Left lung (tissue), 10 donors: ENCODE results near the gene BMPR1B. TPM values are rescaled to one million over a fixed set of nuclear protein-coding genes. Genes with fewer than 3 reads are reported as not detected.

Experiments used
- ATAC-seq: fragments of 200-7000 bp; cut with Tn5 transposase; one replicate; pipeline ENCODE4 v1.9.1; 2020; ENCODE audit warnings: moderate library complexity
- DNase-seq, 4 donors: peaks; one replicate each; pipeline ENCODE4 v3.0.0-alpha.2; 2013 to 2020
- H3K27ac ChIP-seq, 2 donors: fragments of 200-600 bp; sonication (generic) in 1 of 2; one replicate each; pipeline versions ENCODE4 v1.5.0 to v1.8.0; 2020 to 2021
- H3K27me3 ChIP-seq, 2 donors: fragments of 200-600 bp; sonication (generic) in 1 of 2; one replicate each; pipeline versions ENCODE4 v1.5.0 to v1.8.0; 2020 to 2021
- H3K36me3 ChIP-seq, 2 donors: fragments of 200-600 bp; sonication (generic) in 1 of 2; one replicate each; pipeline versions ENCODE4 v1.5.0 to v1.8.0; 2020 to 2021
- H3K4me1 ChIP-seq, 2 donors: fragments of 200-600 bp; one replicate each; pipeline ENCODE4 v1.8.0; 2021
- H3K4me3 ChIP-seq, 2 donors: fragments of 200-600 bp; sonication (generic) in 1 of 2; one replicate each; pipeline versions ENCODE4 v1.5.0 to v1.8.0; 2020 to 2021; ENCODE audit warnings: mild to moderate bottlenecking in 1 of 2
- H3K9me3 ChIP-seq, 2 donors: fragments of 200-600 bp; sonication (generic) in 1 of 2; one replicate each; pipeline versions ENCODE4 v1.5.0 to v1.8.0; 2020 to 2021
- CTCF ChIP-seq, 2 donors: fragments of 200-600 bp; sonication (generic) in 1 of 2; IDR thresholded peaks; one replicate each; pipeline versions ENCODE4 v1.5.0 to v1.8.0; 2021; ENCODE audit warnings: antibody characterized with exemption in 2 of 2
- intact Hi-C, 2 donors: fragments of 100-400 bp; cut with DNase I; formaldehyde crosslinking; loops; one replicate each; pipeline versions ENCODE4 v1.11.2 to v1.14.2; 2022
- polyA plus RNA-seq, 6 donors: library from polyadenylated mRNA; unstranded; fragments of 120-200 nt; gene quantifications; one replicate each; pipeline ENCODE4 v1.2.1, GENCODE V29; 2013; ENCODE audit not compliant: insufficient read length in 6 of 6
- total RNA-seq, 2 donors: library from RNA; stranded (reverse); fragmentation: NEBNext Ultra II Directional; extraction: Animal tissue kit (Norgen Biotek cat#: 25700); gene quantifications; one replicate each; pipeline ENCODE4 v1.2.1, GENCODE V29; 2021
- donor health status: DM: no; HTN: yes; CAD: no.
- donor health status: DM: no; HTN: no; CAD: no.

The BMPR1B gene
- total and polyA plus RNA-seq, 8 donors: 0.61 to 3.3 (median 1.1) TPM

DNA sequence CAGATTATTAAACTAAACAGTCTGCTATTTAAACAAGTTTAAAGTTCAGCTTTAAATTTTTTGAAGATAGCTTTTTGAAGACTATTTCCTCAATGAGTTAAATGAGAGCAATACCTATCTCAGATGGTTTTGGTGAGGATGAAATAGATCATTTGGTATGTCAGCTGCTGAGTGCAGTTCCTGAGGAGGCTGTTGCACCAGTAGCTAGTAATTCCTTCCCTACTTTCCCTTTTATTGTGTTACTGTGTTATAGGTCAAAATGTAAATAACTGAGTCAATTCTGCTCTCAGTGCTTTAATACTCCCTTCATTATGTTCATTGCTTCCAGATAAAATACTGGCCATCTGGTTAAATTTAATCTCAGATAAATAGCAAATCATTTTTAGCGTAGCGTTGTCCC lies 48.6 kb downstream of the BMPR1B start:
- intact Hi-C loops: no loop called here
- H3K27ac ChIP-seq: no peak overlapping the region
- no peaks in the 10 kb centered on the region for H3K36me3 ChIP-seq
- no peaks in the 10 kb centered on the region for H3K27me3 ChIP-seq
- no peaks in the 10 kb centered on the region for H3K9me3 ChIP-seq
- TF ChIP-seq CTCF (IDR thresholded peaks at IDR 0.05): no peak
- H3K4me3 ChIP-seq: no peak overlapping the region
- DNase-seq: no peak
- no peaks in the 10 kb centered on the region for H3K4me1 ChIP-seq
- no peak for ATAC-seq

GRCh38 chr4:94811643-94812042 lies 53.9 kb downstream of the BMPR1B start:
- DNase-seq (no peak), ATAC-seq (no peak)
- Histone ChIP-seq H3K36me3 (no peaks in the 10 kb centered on the region), H3K27me3 (no peaks in the 10 kb centered on the region), H3K4me1 (no peaks in the 10 kb centered on the region), H3K9me3 (no peaks in the 10 kb centered on the region), H3K27ac (no peak overlapping the region), H3K4me3 (no peak overlapping the region)
- TF ChIP-seq CTCF (IDR thresholded peaks at IDR 0.05): no peak
- intact Hi-C loops: no loop called here

DNA sequence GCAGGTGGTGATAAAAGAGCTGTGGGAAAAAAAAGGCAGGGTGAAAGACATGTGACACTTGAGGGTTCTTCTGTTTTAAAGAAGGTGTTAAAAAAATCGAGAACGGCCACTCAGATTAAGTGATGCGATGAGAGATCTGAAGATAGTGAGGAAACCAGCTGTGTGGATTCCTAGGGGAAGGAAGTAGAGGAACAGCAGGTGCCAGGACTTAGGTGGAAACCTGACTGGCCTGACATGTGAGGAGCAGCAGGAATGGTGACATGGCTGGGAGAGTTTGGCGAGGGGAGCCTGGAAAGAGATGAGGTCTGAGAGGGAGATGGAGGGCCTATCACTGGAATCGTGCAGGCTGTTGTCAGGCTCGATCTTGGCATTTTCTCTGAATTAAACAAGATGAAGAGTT lies 55.5 kb downstream of the BMPR1B start:
- intact Hi-C loops: no loop called here
- no peak overlapping the region for H3K4me3 ChIP-seq
- no peaks in the 10 kb centered on the region for H3K36me3 ChIP-seq
- no peaks in the 10 kb centered on the region for H3K4me1 ChIP-seq
- DNase-seq (no peak), ATAC-seq (no peak)
- H3K9me3 ChIP-seq: no peaks in the 10 kb centered on the region
- H3K27ac ChIP-seq: no peak overlapping the region
- no peak for TF ChIP-seq CTCF (IDR thresholded peaks at IDR 0.05)
- H3K27me3 ChIP-seq: no peaks in the 10 kb centered on the region

DNA sequence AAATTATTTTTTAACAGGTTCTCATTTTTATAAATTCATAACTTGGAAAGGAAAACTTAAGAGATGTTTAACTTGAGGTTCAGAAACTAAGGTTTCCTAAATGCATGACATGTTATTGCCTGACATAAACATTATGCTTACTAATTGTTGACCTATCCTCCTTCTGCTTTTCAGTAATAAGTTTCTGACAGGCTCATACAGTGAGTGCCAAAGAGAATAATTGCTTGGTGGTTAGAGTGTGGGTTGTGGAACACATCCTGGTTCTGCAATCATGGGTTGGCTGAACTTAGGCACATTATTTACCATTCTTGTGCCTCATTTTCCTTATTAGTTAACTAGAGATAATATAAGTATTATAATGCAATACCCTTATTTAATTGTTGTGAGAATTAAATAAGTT lies 56.5 kb downstream of the BMPR1B start:
- TF ChIP-seq CTCF (IDR thresholded peaks at IDR 0.05): no peak
- DNase-seq (no peak), ATAC-seq (no peak)
- Histone ChIP-seq H3K27ac (no peak overlapping the region), H3K4me3 (no peak overlapping the region), H3K9me3 (no peaks in the 10 kb centered on the region), H3K36me3 (no peaks in the 10 kb centered on the region), H3K27me3 (no peaks in the 10 kb centered on the region), H3K4me1 (no peaks in the 10 kb centered on the region)
- intact Hi-C loops: no loop called here

GRCh38 chr4:94819371-94820168 lies 61.8 kb downstream of the BMPR1B start:
- peak; percentile 88 for ATAC-seq
- H3K27me3 ChIP-seq: no peaks in the 10 kb centered on the region
- DNase-seq: no peak

More at GRCh38 chr4:94819371-94820168, 61.8 kb downstream of the BMPR1B start:
- H3K4me1 ChIP-seq: no peaks in the 10 kb centered on the region
- H3K27ac ChIP-seq: no peak overlapping the region
- H3K4me3 ChIP-seq: no peak overlapping the region
- intact Hi-C loops: no loop called here
- no peak for TF ChIP-seq CTCF (IDR thresholded peaks at IDR 0.05)
- H3K9me3 ChIP-seq: no peaks in the 10 kb centered on the region
- no peaks in the 10 kb centered on the region for H3K36me3 ChIP-seq
